GM12891 (cell line): ENCODE results near the gene PLP1.

Experiments used
- PAX5 ChIP-seq: IDR thresholded peaks from 2 replicates; pipeline ENCODE4 v1.6.1; 2011; ENCODE audit warnings: low read length, moderate library complexity, mild to moderate bottlenecking; ENCODE audit not compliant: insufficient read depth, severe bottlenecking
- POLR2A ChIP-seq: IDR thresholded peaks from 2 replicates; pipeline ENCODE4 v1.6.1; 2011; ENCODE audit warnings: low read depth, low read length, control low read depth
- POLR2AphosphoS5 ChIP-seq: IDR thresholded peaks from 2 replicates; pipeline ENCODE4 v1.6.1; 2011; ENCODE audit warnings: low read depth, low read length, control low read depth
- SPI1 ChIP-seq: IDR thresholded peaks from 2 replicates; pipeline ENCODE4 v1.6.1; 2011; ENCODE audit warnings: low read depth, low read length, control low read depth

GRCh38 chrX:103791826-103792485 is 15.3 kb downstream of the PLP1 start:
- TF ChIP-seq POLR2A = no peak
- TF ChIP-seq POLR2AphosphoS5 = no peak
- TF ChIP-seq SPI1 = no peak
- TF ChIP-seq PAX5 = no peak
